HFF-Myc (cell line): ENCODE data around the gene EYA3.
"Not testable (repeated sequence)": the region's sequence is repeated elsewhere in the genome, so short reads cannot be mapped to it uniquely, and the experiment has no call there.

Experiments used
- DNase-seq: peaks from one replicate; pipeline ENCODE4 v3.0.0-alpha.2; 2011; ENCODE audit warnings: low read depth; ENCODE audit errors: extremely low read depth
- H3K4me3 ChIP-seq: replicated peaks from 2 replicates; pipeline ENCODE4 v1.5.1; 2011; ENCODE audit warnings: low read depth, mild to moderate bottlenecking, control low read depth, low read length
- TF ChIP-seq, protein P1 (sequence below): IDR thresholded peaks from 2 replicates; pipeline ENCODE4 v1.5.1; 2012; ENCODE audit warnings: mild to moderate bottlenecking, low read depth, low read length, control low read depth; ENCODE audit errors: missing control alignments

The EYA3 gene

DNA sequence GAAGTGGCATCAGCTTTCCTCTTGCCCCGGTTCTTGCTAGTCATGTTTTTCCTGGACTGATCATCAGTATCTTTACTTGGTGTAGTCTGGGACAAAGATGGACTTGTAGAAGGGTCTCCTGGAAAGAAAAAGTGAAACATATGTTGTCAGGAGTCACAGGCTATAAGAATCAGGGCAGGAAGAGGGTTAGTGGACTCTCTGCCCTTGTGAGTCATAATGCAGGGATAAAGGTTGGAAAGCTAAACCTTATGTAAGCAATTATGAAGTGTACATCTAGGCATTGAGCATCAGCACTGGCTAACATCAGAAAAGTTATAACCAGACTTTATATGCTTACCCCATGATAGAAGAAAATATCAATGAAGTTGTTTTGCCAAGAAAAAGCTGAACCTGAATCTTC lies 77.4 kb downstream of the EYA3 start:
- DNase-seq = peak; percentile 15
- TF ChIP-seq, protein P1, sequence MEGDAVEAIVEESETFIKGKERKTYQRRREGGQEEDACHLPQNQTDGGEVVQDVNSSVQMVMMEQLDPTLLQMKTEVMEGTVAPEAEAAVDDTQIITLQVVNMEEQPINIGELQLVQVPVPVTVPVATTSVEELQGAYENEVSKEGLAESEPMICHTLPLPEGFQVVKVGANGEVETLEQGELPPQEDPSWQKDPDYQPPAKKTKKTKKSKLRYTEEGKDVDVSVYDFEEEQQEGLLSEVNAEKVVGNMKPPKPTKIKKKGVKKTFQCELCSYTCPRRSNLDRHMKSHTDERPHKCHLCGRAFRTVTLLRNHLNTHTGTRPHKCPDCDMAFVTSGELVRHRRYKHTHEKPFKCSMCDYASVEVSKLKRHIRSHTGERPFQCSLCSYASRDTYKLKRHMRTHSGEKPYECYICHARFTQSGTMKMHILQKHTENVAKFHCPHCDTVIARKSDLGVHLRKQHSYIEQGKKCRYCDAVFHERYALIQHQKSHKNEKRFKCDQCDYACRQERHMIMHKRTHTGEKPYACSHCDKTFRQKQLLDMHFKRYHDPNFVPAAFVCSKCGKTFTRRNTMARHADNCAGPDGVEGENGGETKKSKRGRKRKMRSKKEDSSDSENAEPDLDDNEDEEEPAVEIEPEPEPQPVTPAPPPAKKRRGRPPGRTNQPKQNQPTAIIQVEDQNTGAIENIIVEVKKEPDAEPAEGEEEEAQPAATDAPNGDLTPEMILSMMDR = no peak
- no peak overlapping the region for H3K4me3 ChIP-seq

DNA sequence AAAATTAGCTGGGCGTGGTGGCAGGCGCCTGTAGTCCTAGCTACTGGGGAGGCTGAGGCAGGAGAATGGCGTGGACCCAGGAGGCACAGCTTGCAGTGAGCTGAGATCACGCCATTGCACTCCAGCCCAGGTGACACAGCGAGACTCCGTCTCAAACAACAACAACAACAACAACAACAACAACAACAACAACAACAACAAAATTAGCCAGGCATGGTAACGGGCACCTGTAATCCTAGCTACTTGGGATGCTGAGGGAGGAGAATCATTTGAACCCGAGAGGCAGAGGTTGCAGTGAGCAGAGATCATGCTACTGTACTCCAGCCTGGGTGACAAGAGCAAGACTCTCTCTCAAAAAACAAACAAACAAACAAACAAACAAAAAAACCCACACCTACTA lies 85.3 kb downstream of the EYA3 start:
- H3K4me3 ChIP-seq, DNase-seq: not testable (repeated sequence)

DNA sequence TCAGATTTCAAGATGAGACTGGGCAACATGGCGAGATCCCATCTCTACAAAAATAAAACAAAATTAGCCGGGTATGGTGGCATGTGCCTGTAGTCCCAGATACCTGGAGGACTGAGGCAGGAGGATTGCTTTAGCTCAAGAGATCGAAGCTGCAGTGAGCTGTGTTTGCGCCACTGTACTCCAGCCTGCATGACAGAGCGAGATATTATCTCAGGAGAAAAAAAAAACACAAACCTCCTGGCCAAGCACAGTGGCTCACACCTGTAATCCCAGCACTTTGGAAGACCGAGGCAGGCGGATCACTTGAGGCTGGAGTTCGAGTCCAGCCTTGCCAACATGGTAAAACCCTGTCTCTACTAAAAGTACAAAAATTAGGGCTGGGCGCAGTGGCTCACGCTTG lies 85.8 kb downstream of the EYA3 start:
- TF ChIP-seq, protein P1 = no peak
- H3K4me3 ChIP-seq = no peak overlapping the region
- DNase-seq = no peak

DNA sequence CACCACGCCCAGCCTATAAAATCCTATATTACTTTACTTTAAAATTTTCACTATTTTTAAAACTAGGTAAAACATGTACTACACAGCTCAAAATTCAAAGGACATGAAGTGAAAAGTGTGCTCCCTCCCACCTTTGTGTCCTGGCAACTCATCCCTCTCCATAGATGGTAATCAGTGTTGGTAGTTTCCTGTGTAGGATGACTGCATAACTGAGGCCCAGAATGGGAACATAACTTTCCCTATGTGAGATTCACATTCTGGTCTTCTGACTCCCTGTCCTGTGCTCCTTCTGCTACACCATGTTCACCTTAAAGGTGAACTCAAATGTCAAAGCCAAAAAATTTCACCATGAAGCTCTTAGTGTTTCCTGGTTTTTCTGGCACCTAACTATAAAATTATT lies 89.4 kb downstream of the EYA3 start:
- no peak for DNase-seq
- TF ChIP-seq, protein P1 = no peak
- H3K4me3 ChIP-seq = no peak overlapping the region

DNA sequence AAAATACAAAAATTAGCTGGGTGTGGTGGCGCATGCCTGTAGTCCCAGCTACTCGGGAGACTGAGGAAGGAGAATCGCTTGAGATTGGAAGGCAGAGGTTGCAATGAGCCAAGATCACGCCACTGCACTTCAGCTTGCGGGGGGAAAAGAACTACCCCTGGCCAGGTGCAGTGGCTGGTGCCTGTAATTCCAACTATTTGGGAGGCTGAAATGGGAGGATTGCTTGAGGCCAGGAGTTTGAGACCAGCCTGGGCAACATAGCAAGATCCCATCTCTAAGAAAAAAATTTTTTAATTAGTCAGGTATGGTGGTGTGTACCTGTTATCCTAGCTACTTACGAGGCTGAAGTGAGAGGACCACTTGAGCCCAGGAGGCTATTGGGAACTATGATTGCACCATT lies 93.9 kb downstream of the EYA3 start:
- not testable (repeated sequence) for DNase-seq, H3K4me3 ChIP-seq

DNA sequence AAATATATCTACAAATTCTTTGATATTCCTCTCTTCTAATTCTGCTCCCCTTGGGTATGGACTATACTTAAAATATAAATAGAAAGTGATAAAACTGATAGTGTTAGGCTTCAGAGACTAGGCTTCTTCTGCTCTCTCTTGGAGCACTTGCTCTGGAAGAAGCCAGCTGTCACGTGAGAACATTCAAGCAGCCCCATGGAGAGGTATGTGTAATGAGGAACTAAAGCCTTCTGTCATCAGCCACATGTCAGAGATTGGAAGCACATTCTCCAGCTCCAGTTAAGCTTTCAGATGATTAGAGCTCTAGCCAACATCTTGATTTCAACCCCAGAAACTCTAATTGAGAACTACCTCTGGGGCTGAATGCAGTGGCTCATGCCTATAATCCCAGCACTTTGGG lies 94.3 kb downstream of the EYA3 start:
- TF ChIP-seq, protein P1 = no peak
- DNase-seq = no peak
- no peak overlapping the region for H3K4me3 ChIP-seq

DNA sequence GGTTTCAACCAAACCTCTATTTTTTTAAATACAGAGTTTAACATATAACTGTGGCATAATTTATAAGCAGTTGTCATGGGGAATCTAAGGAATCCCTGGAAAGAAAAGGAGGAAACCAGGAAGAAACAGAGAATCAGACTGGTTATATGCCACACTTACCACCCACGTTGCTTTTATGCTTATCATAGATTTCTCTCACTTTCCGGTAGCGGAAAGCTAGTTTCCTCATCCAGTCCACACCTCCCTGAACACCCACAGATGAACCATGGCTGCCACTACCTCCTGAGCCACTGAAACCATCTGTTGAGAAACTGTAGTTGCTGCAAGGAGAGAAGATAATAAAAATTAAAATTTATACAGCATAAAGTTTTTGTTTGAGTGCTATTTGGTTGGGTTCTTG lies 95.2 kb downstream of the EYA3 start:
- DNase-seq = no peak
- TF ChIP-seq, protein P1 = no peak
- H3K4me3 ChIP-seq = no peak overlapping the region

DNA sequence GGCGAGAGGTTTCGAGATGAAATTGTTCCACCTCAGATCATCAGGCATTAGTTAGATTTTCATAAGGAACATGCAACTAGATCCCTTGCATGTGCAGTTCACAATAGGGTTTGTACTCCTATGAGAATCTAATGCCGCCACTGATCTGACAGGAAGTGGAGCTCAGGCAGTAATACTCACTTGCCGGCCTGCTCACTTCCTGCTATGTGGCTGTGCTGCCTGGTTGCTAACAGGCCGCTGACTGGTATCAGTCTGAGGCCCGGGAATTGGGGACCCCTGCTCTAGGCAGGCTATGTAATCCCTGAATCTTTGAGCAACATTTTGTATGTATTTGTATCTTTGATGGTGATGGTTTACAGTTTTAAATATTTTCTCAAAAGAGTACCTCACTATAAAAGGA lies 96.1 kb downstream of the EYA3 start:
- H3K4me3 ChIP-seq = no peak overlapping the region
- TF ChIP-seq, protein P1 = no peak
- DNase-seq = no peak
